Ovary (tissue), 9 donors: ENCODE data around the gene PDIA6. TPM values are rescaled to one million over a fixed set of nuclear protein-coding genes. Genes with fewer than 3 reads are reported as not detected.

ENCODE experiments used
- DNase-seq, 5 donors: peaks; one replicate each; pipeline ENCODE4 v3.0.0-alpha.2; 2019 to 2020
- H3K27ac ChIP-seq, 2 donors: fragments of 200-600 bp; one replicate each; pipeline versions ENCODE4 v1.5.1 to v1.8.0; 2019 to 2022
- H3K27me3 ChIP-seq: fragments of 200-600 bp; one replicate; pipeline ENCODE4 v1.8.0; 2022
- H3K36me3 ChIP-seq: fragments of 200-600 bp; sonication (generic); one replicate; pipeline ENCODE4 v1.5.1; 2019
- H3K4me1 ChIP-seq: one replicate; pipeline ENCODE4 v1.8.1; 2013; ENCODE audit warnings: mild to moderate bottlenecking, moderate library complexity; ENCODE audit not compliant: insufficient read depth
- H3K4me3 ChIP-seq: fragments of 200-600 bp; sonication (generic); one replicate; pipeline ENCODE4 v1.5.1; 2017
- H3K9me3 ChIP-seq, 2 donors: fragments of 200-600 bp in 1 of 2; sonication (generic) in 1 of 2; one replicate each; pipeline versions ENCODE4 v1.5.1 to v1.8.1; 2013 to 2019; ENCODE audit warnings: mild to moderate bottlenecking in 1 of 2, moderate library complexity in 1 of 2
- EP300 ChIP-seq: sonication (generic); formaldehyde crosslinking; IDR thresholded peaks from one replicate; pipeline ENCODE4 v1.6.1; 2017; ENCODE audit warnings: antibody characterized with exemption
- POLR2A ChIP-seq: fragments of 450-650 bp; IDR thresholded peaks from one replicate; pipeline ENCODE4 v1.6.1; 2017; ENCODE audit warnings: antibody characterized with exemption, mild to moderate bottlenecking, moderate library complexity
- WGBS, 3 donors: extraction: QIAGEN DNeasy Blood & Tissue Kit in 1 of 3; methylation state at CpG; one replicate each; pipeline versions ENCODE4 v1.1.5 to v1.1.7; 2013 to 2017; 5-methylcytosine and 5-hydroxymethylcytosine counted together
- intact Hi-C, 4 donors: fragments of 100-400 bp; cut with DNase I; formaldehyde crosslinking; loops; one replicate each; pipeline versions ENCODE4 v1.11.0 to v1.15.1; 2022 to 2023
- polyA plus RNA-seq, 2 donors: library from polyadenylated mRNA; stranded (reverse); fragments of 200-250 nt in 1 of 2; fragments of 350-450 nt in 1 of 2; fragmentation: Illumina TruSeq in 1 of 2; extraction: RNeasy Lipid Tissue Mini Kit (QIAGEN cat#74804) in 1 of 2; gene quantifications; one replicate each; pipeline ENCODE4 v1.2.3, GENCODE V29; 2013 to 2014
- total RNA-seq, 7 donors: library from RNA; depleted of rRNA in 2 of 7; stranded (reverse); fragments of >200 nt in 2 of 7; fragmentation: NEBNext Ultra II Directional in 3 of 7; extraction: Animal tissue kit (Norgen Biotek cat#: 25700) in 3 of 7; gene quantifications; one replicate each; pipeline versions ENCODE4 v1.1.0 to v1.2.4, GENCODE V29; 2016 to 2023
- TF ChIP-seq, protein P1 (sequence below), 3 donors: fragments of 450-650 bp in 2 of 3; fragments of 200-600 bp in 1 of 3; IDR thresholded peaks; one replicate each; pipeline versions ENCODE4 v1.5.1 to v1.8.0; 2016 to 2022; ENCODE audit warnings: antibody characterized with exemption in 3 of 3, mild to moderate bottlenecking in 1 of 3
- donor health status: DM: no; HTN: no; CAD: no; lungs with moderate emphysema.
- donor health status: DM: no; HTN: no; CAD: no.
- donor health status: Bipolar disorder and iron deficiency.
- donor health status: DM: yes; HTN: yes; CAD: no.
- donor health status: DM: no; HTN: no; CAD: no.
- donor health status: DM: yes; HTN: yes; CAD: no.

Gene PDIA6
- total and polyA plus RNA-seq, 9 donors = 60.6 to 220 (median 109) TPM

DNA sequence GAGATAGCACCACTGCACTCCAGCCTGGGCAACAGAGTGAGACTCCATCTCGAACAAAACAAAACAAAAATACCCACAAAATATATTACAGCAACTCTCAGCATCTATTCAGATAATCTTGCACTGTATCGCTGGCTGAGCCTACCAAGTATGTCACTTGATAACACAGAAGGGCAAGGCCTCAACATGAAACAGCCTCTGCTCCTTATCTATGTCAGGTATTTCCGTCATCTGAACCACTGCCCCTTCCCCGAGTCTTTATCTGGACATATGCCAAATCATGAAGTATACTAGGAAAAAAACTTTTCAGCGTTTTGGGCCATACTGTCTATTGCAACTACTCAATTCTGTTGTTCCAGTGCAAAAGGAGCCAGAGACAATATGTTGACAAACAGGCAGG lies 17.7 kb downstream of the PDIA6 start:
- Histone ChIP-seq H3K9me3 (no peaks in the 10 kb centered on the region), H3K36me3 (no peaks in the 10 kb centered on the region), H3K4me3 (no peak overlapping the region), H3K4me1 (no peaks in the 10 kb centered on the region), H3K27ac (no peak overlapping the region), H3K27me3 (no peaks in the 10 kb centered on the region)
- no peak for DNase-seq
- intact Hi-C loops = no loop called here
- 66 to 68% (median 66%) methylated on average over 5 of the region's 5 CpGs for WGBS, 3 donors
- TF ChIP-seq, protein P1, sequence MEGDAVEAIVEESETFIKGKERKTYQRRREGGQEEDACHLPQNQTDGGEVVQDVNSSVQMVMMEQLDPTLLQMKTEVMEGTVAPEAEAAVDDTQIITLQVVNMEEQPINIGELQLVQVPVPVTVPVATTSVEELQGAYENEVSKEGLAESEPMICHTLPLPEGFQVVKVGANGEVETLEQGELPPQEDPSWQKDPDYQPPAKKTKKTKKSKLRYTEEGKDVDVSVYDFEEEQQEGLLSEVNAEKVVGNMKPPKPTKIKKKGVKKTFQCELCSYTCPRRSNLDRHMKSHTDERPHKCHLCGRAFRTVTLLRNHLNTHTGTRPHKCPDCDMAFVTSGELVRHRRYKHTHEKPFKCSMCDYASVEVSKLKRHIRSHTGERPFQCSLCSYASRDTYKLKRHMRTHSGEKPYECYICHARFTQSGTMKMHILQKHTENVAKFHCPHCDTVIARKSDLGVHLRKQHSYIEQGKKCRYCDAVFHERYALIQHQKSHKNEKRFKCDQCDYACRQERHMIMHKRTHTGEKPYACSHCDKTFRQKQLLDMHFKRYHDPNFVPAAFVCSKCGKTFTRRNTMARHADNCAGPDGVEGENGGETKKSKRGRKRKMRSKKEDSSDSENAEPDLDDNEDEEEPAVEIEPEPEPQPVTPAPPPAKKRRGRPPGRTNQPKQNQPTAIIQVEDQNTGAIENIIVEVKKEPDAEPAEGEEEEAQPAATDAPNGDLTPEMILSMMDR (IDR thresholded peaks at IDR 0.05) = no peak

DNA sequence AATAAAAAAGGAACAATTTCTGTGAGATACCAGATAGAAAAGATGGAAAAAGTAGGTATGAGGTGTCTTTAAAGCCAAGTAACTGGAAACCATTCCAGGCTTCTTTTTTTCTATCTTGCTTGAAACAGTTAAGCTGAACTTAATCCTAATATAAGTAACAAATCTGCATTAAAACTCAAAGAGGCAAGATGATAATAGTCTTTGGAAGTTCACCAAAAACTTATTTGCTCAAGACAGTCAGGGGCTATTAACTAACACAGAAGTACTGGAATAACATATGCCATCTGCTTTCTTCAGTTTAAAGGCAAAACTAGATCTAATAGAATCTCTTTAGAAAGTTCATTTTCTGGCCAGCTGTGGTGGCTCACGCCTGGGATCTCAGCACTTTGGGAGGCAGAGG lies 18.8 kb downstream of the PDIA6 start:
- 67 to 81% (median 79%) methylated on average over 1 of the region's 1 CpG for WGBS, 3 donors

DNA sequence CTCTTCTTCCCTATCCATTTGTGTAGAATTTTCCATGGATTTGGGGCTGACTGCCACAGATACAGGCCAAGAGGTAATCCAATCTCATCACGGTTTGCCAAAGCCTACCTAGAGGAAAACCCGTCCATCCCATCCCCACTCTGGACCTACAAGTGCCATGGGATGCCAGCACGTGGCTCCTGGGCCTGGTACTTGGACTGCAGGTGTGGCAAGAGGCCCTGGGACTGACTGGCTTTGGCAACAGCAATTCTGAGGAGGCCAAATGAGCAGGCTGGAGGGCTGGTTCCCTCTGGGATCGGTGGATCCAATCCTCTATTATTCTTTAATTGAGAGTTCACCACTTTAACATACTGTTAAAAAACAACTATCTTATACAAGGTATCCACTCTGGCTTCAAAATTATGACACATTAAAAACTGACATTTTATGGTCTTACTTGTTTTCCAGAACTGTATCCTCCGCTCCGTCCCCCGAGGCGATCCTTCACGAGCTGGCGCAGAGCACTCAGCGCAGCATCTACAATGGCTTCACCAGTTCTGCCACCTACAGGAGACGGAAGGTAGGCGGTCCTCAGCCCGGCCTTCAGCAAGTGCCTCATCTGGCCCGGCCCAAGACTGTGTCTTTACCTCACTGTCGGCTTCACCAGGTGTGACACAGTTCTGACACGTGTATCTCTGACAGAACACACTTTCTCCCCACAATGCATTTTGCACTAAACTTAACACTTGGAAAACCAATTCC lies 19.8 kb downstream of the PDIA6 start:
- DNase-seq = no peak
- Histone ChIP-seq H3K4me3 (no peak overlapping the region), H3K27me3 (no peaks in the 10 kb centered on the region), H3K9me3 (no peaks in the 10 kb centered on the region), H3K27ac (no peak overlapping the region), H3K4me1 (no peaks in the 10 kb centered on the region), H3K36me3 (no peaks in the 10 kb centered on the region)
- TF ChIP-seq, protein P1 (IDR thresholded peaks at IDR 0.05) = no peak
- TF ChIP-seq EP300 (no peak), POLR2A (no peak)
- intact Hi-C loops = no loop called here
- WGBS, 3 donors = 90 to 95% (median 92%) methylated on average over 17 of the region's 17 CpGs

More for the DNA sequence above, 18.8 kb downstream of the PDIA6 start:
- intact Hi-C loops = no loop called here
- no peaks in the 10 kb centered on the region for H3K4me1 ChIP-seq
- H3K9me3 ChIP-seq = no peaks in the 10 kb centered on the region
- H3K27ac ChIP-seq = no peak overlapping the region
- DNase-seq = no peak
- TF ChIP-seq, protein P1 (IDR thresholded peaks at IDR 0.05) = no peak
- no peak for TF ChIP-seq POLR2A
- no peak for TF ChIP-seq EP300
- no peak overlapping the region for H3K4me3 ChIP-seq
- H3K27me3 ChIP-seq = no peaks in the 10 kb centered on the region
- no peaks in the 10 kb centered on the region for H3K36me3 ChIP-seq

- TF ChIP-seq EP300 = no peak
- TF ChIP-seq POLR2A = no peak
- TF ChIP-seq, protein P1 (IDR thresholded peaks at IDR 0.05) = no peak
- H3K36me3 ChIP-seq = no peaks in the 10 kb centered on the region
- H3K4me1 ChIP-seq = no peaks in the 10 kb centered on the region
- intact Hi-C loops = no loop called here
- H3K4me3 ChIP-seq = no peak overlapping the region
- H3K27me3 ChIP-seq = no peaks in the 10 kb centered on the region
- no peak overlapping the region for H3K27ac ChIP-seq
- H3K9me3 ChIP-seq = no peaks in the 10 kb centered on the region
- 65 to 71% (median 66%) methylated on average over 2 of the region's 2 CpGs for WGBS, 3 donors
- no peak for DNase-seq
Observed at GRCh38 chr2:10792001-10792634, 20.5 kb downstream of the PDIA6 start.
